ENCODE results near the gene SERTM1.
A peak's percentile ranks its signal among the peaks of the same experiment; 100 is the strongest.

The SERTM1 gene

GRCh38 chr13:36710396-36710795 lies 36.6 kb downstream of the SERTM1 start:
- no peak for DNase-seq (ENCODE audit: low spot score)

- no peak for DNase-seq (ENCODE audit: low spot score)
These were observed 38.5 kb downstream of the SERTM1 start for GRCh38 chr13:36712290-36712689.

GRCh38 chr13:36712770-36713169 lies 39.0 kb downstream of the SERTM1 start:
- no peak for DNase-seq (ENCODE audit: low spot score)

GRCh38 chr13:36713887-36714286 lies 40.1 kb downstream of the SERTM1 start:
- no peak for DNase-seq (ENCODE audit: low spot score)

GRCh38 chr13:36715841-36716240 lies 42.0 kb downstream of the SERTM1 start:
- no peak for DNase-seq (ENCODE audit: low spot score)

- DNase-seq (ENCODE audit: low spot score) = no peak
These were observed 43.2 kb downstream of the SERTM1 start for GRCh38 chr13:36717017-36717416.

GRCh38 chr13:36717966-36718545 lies 44.2 kb downstream of the SERTM1 start:
- no peak for DNase-seq (ENCODE audit: low spot score)

GRCh38 chr13:36718686-36719085 lies 44.9 kb downstream of the SERTM1 start:
- DNase-seq (ENCODE audit: low spot score) = no peak

- no peak for DNase-seq (ENCODE audit: low spot score)
These were observed 50.3 kb downstream of the SERTM1 start for GRCh38 chr13:36724141-36724540.

- no peak for DNase-seq (ENCODE audit: low spot score)
These were observed 52.1 kb downstream of the SERTM1 start for GRCh38 chr13:36725936-36726335.

GRCh38 chr13:36728006-36728405 lies 54.2 kb downstream of the SERTM1 start:
- no peak for DNase-seq (ENCODE audit: low spot score)

GRCh38 chr13:36736119-36736726 lies 62.4 kb downstream of the SERTM1 start:
- peak; percentile 53 for DNase-seq (ENCODE audit: low spot score)

- no peak for DNase-seq (ENCODE audit: low spot score)
These were observed 63.8 kb downstream of the SERTM1 start for GRCh38 chr13:36737524-36738083.

GRCh38 chr13:36745436-36745835 lies 71.6 kb downstream of the SERTM1 start:
- no peak for DNase-seq (ENCODE audit: low spot score)

GRCh38 chr13:36746051-36746450 lies 72.2 kb downstream of the SERTM1 start:
- no peak for DNase-seq (ENCODE audit: low spot score)
